T-cell (primary cell): ENCODE data around the gene POLRMT. TPM values are rescaled to one million over a fixed set of nuclear protein-coding genes. Genes with fewer than 3 reads are reported as not detected.

Experiments used
- ATAC-seq, 4 experiments: fragments of 200-7000 bp in 3 of 4; fragments of 150-1000 bp in 1 of 4; cut with Tn5 transposase; replicated peaks in 1 of 4; 1 replicate in 3 of 4; 2 replicates in 1 of 4; pipeline ENCODE4 v1.10.0; 2021; ENCODE audit warnings: moderate library complexity in 3 of 4, mild to moderate bottlenecking in 2 of 4, moderate number of reproducible peaks in 1 of 4
- CTCF ChIA-PET, 2 donors: fragments of 300-600 bp; sonication (Branson Sonifier 250); formaldehyde crosslinking; loops; one replicate each; lab custom pipeline; 2022; ENCODE audit warnings: antibody characterized with exemption in 2 of 2; lab: Charles Lee
- POLR2A ChIA-PET, 2 donors: fragments of 300-600 bp; sonication (Branson Sonifier 250); formaldehyde crosslinking; loops; one replicate each; lab custom pipeline; 2022; ENCODE audit warnings: antibody characterized with exemption in 2 of 2; lab: Charles Lee
- DNase-seq, 35 experiments: peaks; one replicate each; pipeline versions ENCODE4 v3.0.0 to v3.0.0-alpha.2; 2013 to 2023
- H3K27ac ChIP-seq: one replicate; pipeline ENCODE4 v1.5.1; 2013; ENCODE audit warnings: low read length
- H3K27me3 ChIP-seq, 2 experiments: replicated peaks in 1 of 2; 1 replicate in 1 of 2; 2 replicates in 1 of 2; pipeline versions ENCODE4 v1.6.1 to v1.7.0; 2013; ENCODE audit warnings: low read length in 1 of 2, mixed read lengths in 1 of 2; ENCODE audit not compliant: control insufficient read depth in 2 of 2, insufficient read depth in 2 of 2; ENCODE audit errors: extremely low read depth in 1 of 2
- H3K36me3 ChIP-seq, 2 donors: 1 replicate in 1 of 2; 2 replicates in 1 of 2; pipeline versions ENCODE4 v1.6.1 to v1.7.0; 2013; ENCODE audit warnings: low read length in 1 of 2; ENCODE audit not compliant: control insufficient read depth in 2 of 2, insufficient read depth in 1 of 2; ENCODE audit errors: extremely low read depth in 1 of 2
- H3K4me1 ChIP-seq, 2 experiments: 1 replicate in 1 of 2; 2 replicates in 1 of 2; pipeline versions ENCODE4 v1.6.1 to v1.7.0; 2013; ENCODE audit warnings: low read length in 2 of 2, mixed read lengths in 1 of 2; ENCODE audit not compliant: insufficient read depth in 2 of 2, control insufficient read depth in 1 of 2; ENCODE audit errors: extremely low read depth in 1 of 2
- H3K4me3 ChIP-seq, 2 donors: 1 replicate in 1 of 2; 2 replicates in 1 of 2; pipeline versions ENCODE4 v1.5.1 to v1.7.0; 2013; ENCODE audit warnings: mild to moderate bottlenecking in 2 of 2, low read length in 1 of 2, moderate library complexity in 1 of 2; ENCODE audit not compliant: control insufficient read depth in 1 of 2; ENCODE audit errors: extremely low read depth in 1 of 2
- H3K9me3 ChIP-seq: 2 replicates; pipeline ENCODE4 v1.7.0; 2013
- H3K27ac Mint-ChIP-seq, 2 donors: one replicate each; pipeline ENCODE4 v1.8.0; 2020 to 2021; ENCODE audit warnings: mild to moderate bottlenecking in 2 of 2, mixed read lengths in 2 of 2
- H3K27me3 Mint-ChIP-seq, 2 donors: one replicate each; pipeline ENCODE4 v1.8.0; 2021 to 2022; ENCODE audit warnings: mixed read lengths in 2 of 2
- H3K36me3 Mint-ChIP-seq: one replicate; pipeline ENCODE4 v1.8.0; 2021; ENCODE audit warnings: mixed read lengths
- H3K4me1 Mint-ChIP-seq, 3 donors: one replicate each; pipeline ENCODE4 v1.8.0; 2020 to 2022; ENCODE audit warnings: mixed read lengths in 3 of 3, mild to moderate bottlenecking in 1 of 3
- H3K4me3 Mint-ChIP-seq, 3 donors: one replicate each; pipeline ENCODE4 v1.8.0; 2020 to 2022; ENCODE audit warnings: mild to moderate bottlenecking in 3 of 3, mixed read lengths in 3 of 3, moderate library complexity in 3 of 3
- H3K9me3 Mint-ChIP-seq, 3 donors: one replicate each; pipeline ENCODE4 v1.8.0; 2020 to 2022; ENCODE audit warnings: mixed read lengths in 3 of 3
- WGBS: methylation state at CpG from one replicate; pipeline ENCODE4 v1.1.5; 2013; ENCODE audit warnings: missing lambda C conversion rate; ENCODE audit not compliant: insufficient coverage; 5-methylcytosine and 5-hydroxymethylcytosine counted together
- total RNA-seq, 35 experiments: library from RNA in 6 of 35; stranded (reverse) in 6 of 35; fragments of 120-200 nt in 1 of 35; gene quantifications; one replicate each; pipeline versions ENCODE4 v1.2.1 to v1.2.4 and lab custom pipeline; 2013 to 2026

POLRMT gene
- total RNA-seq, 5 donors from 2014 or later (not counting 1 experiment from before 2014, with no cell fraction given): 61.3 to 118 (median 103) TPM

GRCh38 chr19:648904-649801 lies 15.8 kb upstream of the POLRMT start:
- 94% methylated on average over 34 of the region's 53 CpGs for WGBS
- ChIA-PET CTCF (no interaction called here), POLR2A (no interaction called here)
- Mint-ChIP-seq H3K4me1 (peaks cover 0 to 11% (median 4%) of the 10 kb centered on the region in 3 donors), H3K36me3 (peaks cover 6% of the 10 kb centered on the region), H3K27me3 (no peaks in the 10 kb centered on the region), H3K9me3 (no peaks in the 10 kb centered on the region), H3K4me3 (no peak overlapping the region), H3K27ac (no peak overlapping the region)
- no peak overlapping the region for H3K4me3 ChIP-seq
- H3K27me3 ChIP-seq: no peaks in the 10 kb centered on the region
- H3K9me3 ChIP-seq: no peaks in the 10 kb centered on the region
- DNase-seq: no peak
- ATAC-seq: no peak
- peaks cover 0 to 22% of the 10 kb centered on the region in 2 experiments for H3K4me1 ChIP-seq
- no peak overlapping the region for H3K27ac ChIP-seq
- peaks cover 58 to 75% of the 10 kb centered on the region in 2 donors for H3K36me3 ChIP-seq

- no peak overlapping the region for H3K4me3 ChIP-seq
- Mint-ChIP-seq H3K27me3 (no peaks in the 10 kb centered on the region), H3K9me3 (no peaks in the 10 kb centered on the region), H3K4me1 (peaks cover 0 to 4% (median 0%) of the 10 kb centered on the region in 3 donors), H3K36me3 (peaks cover 6% of the 10 kb centered on the region), H3K27ac (no peak overlapping the region), H3K4me3 (no peak overlapping the region)
- POLR2A ChIA-PET: no interaction called here
- ATAC-seq: no peak
- no peaks in the 10 kb centered on the region for H3K27me3 ChIP-seq
- no peak for DNase-seq
- H3K4me1 ChIP-seq: peaks cover 0 to 13% of the 10 kb centered on the region in 2 experiments
- no peaks in the 10 kb centered on the region for H3K9me3 ChIP-seq
- CTCF ChIA-PET: no interaction called here
- whole genome bisulfite sequencing: 91% methylated on average over 18 of the region's 29 CpGs
- H3K36me3 ChIP-seq: peaks cover 49 to 67% of the 10 kb centered on the region in 2 donors
- no peak overlapping the region for H3K27ac ChIP-seq
Measured at GRCh38 chr19:648305-648704, 15.0 kb upstream of the POLRMT start.

- Mint-ChIP-seq H3K27me3 (no peaks in the 10 kb centered on the region), H3K4me3 (no peak overlapping the region), H3K27ac (no peak overlapping the region), H3K4me1 (peaks cover 0 to 2% (median 0%) of the 10 kb centered on the region in 3 donors), H3K9me3 (no peaks in the 10 kb centered on the region), H3K36me3 (peaks cover 6% of the 10 kb centered on the region)
- ChIA-PET CTCF (no interaction called here), POLR2A (no interaction called here)
- ATAC-seq (no peak), DNase-seq (no peak)
- Histone ChIP-seq H3K36me3 (peaks cover 44 to 61% of the 10 kb centered on the region in 2 donors), H3K4me1 (peaks cover 0 to 8% of the 10 kb centered on the region in 2 experiments), H3K27me3 (no peaks in the 10 kb centered on the region), H3K9me3 (no peaks in the 10 kb centered on the region), H3K4me3 (no peak overlapping the region), H3K27ac (no peak overlapping the region)
- 93% methylated on average over 32 of the region's 52 CpGs for WGBS
Measured at GRCh38 chr19:647566-648284, 14.4 kb upstream of the POLRMT start.

- CTCF ChIA-PET: no interaction called here
- H3K4me1 ChIP-seq: peaks cover 0 to under 1% of the 10 kb centered on the region in 2 experiments
- Mint-ChIP-seq H3K27me3 (no peaks in the 10 kb centered on the region), H3K36me3 (peaks cover 6% of the 10 kb centered on the region), H3K27ac (no peak overlapping the region), H3K4me1 (no peaks in the 10 kb centered on the region), H3K4me3 (no peak overlapping the region), H3K9me3 (no peaks in the 10 kb centered on the region)
- H3K27me3 ChIP-seq: no peaks in the 10 kb centered on the region
- no peak for DNase-seq
- H3K9me3 ChIP-seq: no peaks in the 10 kb centered on the region
- POLR2A ChIA-PET: no interaction called here
- no peak overlapping the region for H3K27ac ChIP-seq
- 93% methylated on average over 35 of the region's 48 CpGs for WGBS
- peaks cover 43 to 54% of the 10 kb centered on the region in 2 donors for H3K36me3 ChIP-seq
- no peak overlapping the region for H3K4me3 ChIP-seq
- ATAC-seq: no peak
Measured at GRCh38 chr19:646779-647565, 13.6 kb upstream of the POLRMT start.

GRCh38 chr19:645912-646778 lies 12.8 kb upstream of the POLRMT start:
- no peaks in the 10 kb centered on the region for H3K9me3 Mint-ChIP-seq
- Histone ChIP-seq H3K36me3 (peaks cover 42 to 46% of the 10 kb centered on the region in 2 donors), H3K27me3 (no peaks in the 10 kb centered on the region), H3K9me3 (no peaks in the 10 kb centered on the region), H3K27ac (no peak overlapping the region), H3K4me3 (no peak overlapping the region), H3K4me1 (no peaks in the 10 kb centered on the region)
- peak overlapping the region in 1 of 2 donors; percentile 22 for H3K27ac Mint-ChIP-seq
- ChIA-PET CTCF (no interaction called here), POLR2A (no interaction called here)
- 94% methylated on average over 58 of the region's 62 CpGs for WGBS
- H3K27me3 Mint-ChIP-seq: no peaks in the 10 kb centered on the region
- ATAC-seq (no peak), DNase-seq (no peak)
- no peaks in the 10 kb centered on the region for H3K4me1 Mint-ChIP-seq
- peaks cover 6% of the 10 kb centered on the region for H3K36me3 Mint-ChIP-seq
- H3K4me3 Mint-ChIP-seq: no peak overlapping the region
